Posterior cingulate gyrus (tissue), 11 donors: ENCODE data around the gene PPP2R2C.

Source experiments
- DNase-seq, 10 donors: peaks; one replicate each; pipeline versions ENCODE4 v3.0.0 to v3.0.0-alpha.2; 2020 to 2021; ENCODE audit warnings: mixed read lengths in 3 of 10
- intact Hi-C: fragments of 100-400 bp; cut with DNase I; formaldehyde crosslinking; loops from one replicate; pipeline ENCODE4 v1.15.1; 2023

The PPP2R2C gene

GRCh38 chr4:6414578-6414977, 57.8 kb downstream of the PPP2R2C start:
- peak in 1 of 10 donors; percentile 54 for DNase-seq
- intact Hi-C loops, result no loop called here

GRCh38 chr4:6410664-6411063, 61.8 kb downstream of the PPP2R2C start:
- no peak for DNase-seq
- intact Hi-C loops, result no loop called here

GRCh38 chr4:6410068-6410467, 62.3 kb downstream of the PPP2R2C start:
- DNase-seq, result peak in 2 of 10 donors; percentile 59 to 61
- intact Hi-C loops, result no loop called here

DNA sequence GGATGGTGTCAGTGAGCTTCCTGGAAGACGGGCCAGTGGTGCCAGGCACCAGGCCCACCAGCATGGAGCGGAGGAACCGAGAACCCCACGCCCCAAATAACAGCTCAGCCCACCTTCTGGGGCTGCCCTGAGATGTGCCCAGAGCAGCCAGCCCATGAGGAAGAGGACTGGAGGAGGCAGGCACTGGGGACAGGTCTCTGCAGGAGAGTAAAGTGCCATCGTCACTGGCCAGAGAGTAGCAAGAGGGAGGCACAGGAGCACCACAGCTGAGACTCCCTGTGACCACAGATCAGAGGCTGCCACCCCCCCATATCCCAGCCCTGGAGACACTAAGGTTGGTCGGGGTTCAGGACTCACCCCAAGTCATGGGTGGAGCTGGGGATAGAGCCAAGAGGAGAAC, 63.0 kb downstream of the PPP2R2C start:
- DNase-seq, result peak in 2 of 10 donors; percentile 31 to 73
- intact Hi-C loops, result no loop called here

GRCh38 chr4:6408263-6408662, 64.2 kb downstream of the PPP2R2C start:
- intact Hi-C loops, result no loop called here
- peak in 1 of 10 donors; percentile 13 for DNase-seq

DNA sequence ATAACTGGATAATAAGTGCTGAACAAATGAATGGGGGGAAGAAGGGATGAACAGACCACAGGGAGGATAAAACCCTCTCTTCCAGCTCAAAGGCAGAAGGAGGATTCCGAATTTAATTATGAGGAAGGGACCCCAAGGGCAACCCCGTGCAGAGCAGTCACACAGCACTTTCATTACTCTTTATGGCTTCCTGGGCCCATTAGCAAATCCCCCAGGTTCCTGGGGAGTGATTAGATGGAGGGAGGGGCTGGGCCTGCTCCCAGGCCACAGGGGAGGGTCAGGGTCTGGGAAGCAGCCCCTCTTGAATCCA, 67.1 kb downstream of the PPP2R2C start:
- no peak for DNase-seq
- intact Hi-C loops, result no loop called here

DNA sequence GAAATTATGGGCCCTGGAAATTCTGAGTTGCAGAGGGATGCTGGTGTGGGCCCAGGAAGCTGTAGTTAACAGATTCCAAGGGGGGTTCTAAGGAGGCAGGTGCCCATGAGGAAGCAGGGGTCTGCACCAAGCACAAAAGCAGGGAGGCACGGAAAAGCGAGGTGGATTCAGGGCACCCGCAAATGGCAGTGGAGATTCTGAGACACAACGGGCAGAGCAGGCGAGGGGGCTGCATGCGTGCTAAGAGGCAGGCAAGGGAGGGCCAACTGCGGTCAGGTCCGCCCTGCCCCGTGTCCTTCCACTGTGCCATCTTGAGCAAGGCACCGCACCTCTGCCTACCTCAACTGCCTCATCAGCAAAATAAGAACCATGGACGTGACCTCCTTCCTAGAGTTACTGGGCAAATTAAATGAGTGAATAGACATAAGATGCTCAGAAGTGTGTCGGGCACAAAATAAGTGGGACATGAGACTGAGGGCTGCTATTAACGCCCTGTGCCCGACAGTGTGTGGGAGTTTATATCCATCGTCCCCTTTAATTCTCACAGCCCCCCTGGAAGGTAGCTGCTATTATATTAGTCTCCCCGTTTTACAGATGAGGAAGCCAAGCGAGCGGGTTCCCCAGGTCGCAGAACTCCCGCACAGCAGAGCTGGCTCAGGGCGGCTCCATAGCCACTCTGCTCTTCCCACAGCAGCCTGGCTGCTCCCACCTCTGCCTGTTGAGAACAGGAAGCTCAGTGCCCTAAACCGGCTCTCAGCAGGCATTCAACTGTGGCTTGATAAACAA, 67.6 kb downstream of the PPP2R2C start:
- intact Hi-C loops, result no loop called here
- DNase-seq, result peak in 3 of 10 donors; percentile 22 to 76 (median 54)

DNA sequence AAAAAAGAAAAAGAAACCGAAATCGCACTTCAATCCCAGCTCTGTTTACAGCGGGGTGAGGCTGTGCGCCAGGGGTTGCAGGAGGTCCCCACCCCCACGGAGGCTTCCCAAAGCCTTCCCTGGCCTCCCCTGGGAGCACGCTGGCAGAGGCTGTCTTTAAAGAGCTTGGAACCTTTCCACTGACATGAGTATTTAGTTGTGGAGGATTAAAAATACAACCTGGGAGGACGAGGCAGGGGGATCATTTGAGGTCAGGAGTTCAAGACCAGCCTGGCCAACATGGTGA, 69.1 kb downstream of the PPP2R2C start:
- intact Hi-C loops, result no loop called here
- peak in 1 of 10 donors; percentile 67 for DNase-seq

DNA sequence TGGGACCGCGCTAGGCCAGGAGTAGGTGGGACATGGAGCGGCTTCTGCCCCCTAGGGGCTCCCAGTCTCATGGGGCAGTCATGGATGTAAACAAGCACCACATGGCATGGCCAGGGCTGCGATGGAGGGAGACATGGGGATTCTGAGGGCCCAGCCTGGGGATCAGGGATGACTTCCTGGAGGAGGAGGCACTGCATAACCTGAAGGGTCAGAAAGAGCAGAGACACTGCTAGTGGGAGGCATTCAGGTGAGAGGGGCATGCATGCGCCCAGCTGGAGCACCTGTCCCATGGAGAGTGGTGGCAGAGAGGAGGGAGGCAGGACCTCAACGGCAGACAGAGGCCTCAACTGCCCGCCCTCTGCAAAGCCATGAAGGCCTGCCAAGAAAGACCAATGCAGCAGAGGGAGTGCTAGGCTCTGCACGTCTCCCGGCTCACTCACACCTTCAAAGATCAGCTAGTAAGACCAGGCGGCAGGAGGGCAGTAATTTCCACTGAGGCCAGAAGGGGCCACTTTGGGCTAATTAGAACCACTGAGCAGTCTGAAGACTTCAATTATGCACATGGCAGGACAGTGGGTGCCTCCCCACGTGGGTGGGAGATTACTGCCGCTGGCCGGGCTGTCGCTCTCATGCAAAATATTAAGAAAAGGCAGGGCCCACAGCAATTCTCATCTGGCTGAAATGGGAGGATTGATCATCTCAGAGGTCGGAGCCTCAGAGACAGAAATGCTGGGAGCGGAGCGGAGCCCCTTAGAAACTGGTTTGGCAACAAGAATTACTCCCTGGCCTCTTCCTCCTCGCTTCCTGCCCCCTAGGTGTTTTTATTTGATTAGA, 69.6 kb downstream of the PPP2R2C start:
- intact Hi-C loops, result no loop called here
- peak in 3 of 10 donors; percentile 23 to 79 (median 66) for DNase-seq

DNA sequence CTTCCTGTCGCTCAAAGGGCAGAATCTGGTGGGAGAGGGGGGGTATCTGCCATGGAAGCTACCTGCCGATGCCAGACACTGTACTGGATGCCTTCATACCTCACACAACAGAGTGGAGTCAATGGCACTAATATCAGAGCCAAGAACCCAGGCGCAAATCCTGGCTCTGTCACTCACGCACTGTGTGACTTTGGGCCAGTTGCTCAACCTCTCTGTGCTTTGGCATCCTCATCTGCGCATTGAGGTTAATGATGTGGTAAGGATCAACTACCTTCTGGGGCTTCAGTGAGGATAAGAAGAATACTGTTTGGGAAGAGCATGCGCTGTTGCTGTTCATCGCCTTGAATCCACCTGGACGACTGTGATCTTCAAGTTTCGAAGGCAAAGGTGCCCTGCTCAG, 70.6 kb downstream of the PPP2R2C start:
- DNase-seq, result no peak
- intact Hi-C loops, result no loop called here

- intact Hi-C loops, result no loop called here
Observed at GRCh38 chr4:6396696-6397236, 75.6 kb downstream of the PPP2R2C start.

GRCh38 chr4:6395466-6396228, 76.8 kb downstream of the PPP2R2C start:
- DNase-seq, result peak in 2 of 10 donors; percentile 72 to 88
- intact Hi-C loops, result no loop called here

More at GRCh38 chr4:6396696-6397236, 75.6 kb downstream of the PPP2R2C start:
- peak in 2 of 10 donors; percentile 74 to 84 for DNase-seq

DNA sequence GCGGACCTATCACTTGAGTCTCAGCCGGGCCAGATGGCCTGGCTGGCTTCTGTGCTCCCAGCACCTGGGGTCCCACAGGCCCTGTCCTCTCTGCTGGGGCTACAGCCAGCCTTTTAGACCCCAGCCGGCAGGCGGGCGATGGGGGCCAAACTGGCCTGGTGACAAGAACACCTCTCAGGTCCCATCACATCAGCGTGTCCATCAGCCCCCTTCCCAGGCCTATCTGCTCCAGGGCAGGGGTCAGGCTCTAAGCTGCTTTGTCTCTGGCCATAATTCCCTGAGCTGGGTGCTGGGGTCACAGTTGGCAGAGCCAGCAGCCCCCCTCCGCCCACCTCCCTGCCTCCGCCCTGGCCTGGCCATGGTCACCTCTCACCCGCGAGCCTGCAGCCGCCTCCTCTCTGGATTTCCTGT, 77.7 kb downstream of the PPP2R2C start:
- DNase-seq, result peak in 3 of 10 donors; percentile 28 to 83 (median 71)
- intact Hi-C loops, result loop anchor here (5.0 kb wide), 1 partner anchor 148 kb away; no protein-coding TSS in a partner anchor

DNA sequence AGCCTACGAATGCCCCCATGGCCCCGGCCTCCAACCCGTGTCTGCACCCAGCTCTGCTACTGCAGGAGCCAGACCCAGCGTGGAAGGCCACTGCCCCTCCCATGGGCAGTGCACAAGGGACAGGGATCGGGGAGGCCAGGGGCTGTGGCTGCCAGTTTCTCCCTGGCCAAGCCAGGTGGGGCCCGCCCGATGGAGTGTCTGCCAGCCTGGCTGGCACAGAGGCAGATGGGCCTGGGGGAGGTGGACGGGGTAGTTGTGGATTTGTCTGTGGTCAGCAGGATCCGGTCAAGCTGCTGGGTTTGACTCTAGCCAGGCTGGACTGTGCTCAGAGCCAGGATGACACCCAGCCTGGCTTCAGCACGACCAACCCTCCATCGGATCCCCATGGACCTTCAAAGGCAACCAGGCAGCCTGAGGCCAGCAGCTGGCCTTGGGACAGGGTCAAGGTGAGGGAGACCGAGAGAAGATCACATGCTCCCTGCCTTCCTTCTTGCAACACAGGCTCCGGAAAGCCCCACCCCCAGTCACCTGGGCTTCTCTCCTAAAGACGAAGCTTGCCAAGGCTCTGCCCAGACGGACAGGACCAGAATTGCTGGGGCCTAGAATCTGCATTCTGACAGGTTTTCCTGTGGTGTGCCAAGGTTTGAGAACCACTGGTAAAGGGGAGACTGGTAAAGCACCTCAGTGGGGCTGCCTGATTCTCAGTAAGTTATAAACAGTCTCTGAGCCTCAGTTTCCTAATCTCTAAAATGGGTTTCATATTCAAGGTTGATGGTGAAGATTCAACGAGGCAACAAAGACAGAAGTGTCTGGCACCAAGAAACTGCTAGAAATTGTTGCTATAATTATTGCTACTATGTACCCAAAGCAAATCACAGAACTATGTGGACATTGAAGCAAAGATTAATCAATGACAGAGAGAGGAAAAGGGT, 78.6 kb downstream of the PPP2R2C start:
- DNase-seq, result peak in 3 of 10 donors; percentile 66 to 84 (median 81)

DNA sequence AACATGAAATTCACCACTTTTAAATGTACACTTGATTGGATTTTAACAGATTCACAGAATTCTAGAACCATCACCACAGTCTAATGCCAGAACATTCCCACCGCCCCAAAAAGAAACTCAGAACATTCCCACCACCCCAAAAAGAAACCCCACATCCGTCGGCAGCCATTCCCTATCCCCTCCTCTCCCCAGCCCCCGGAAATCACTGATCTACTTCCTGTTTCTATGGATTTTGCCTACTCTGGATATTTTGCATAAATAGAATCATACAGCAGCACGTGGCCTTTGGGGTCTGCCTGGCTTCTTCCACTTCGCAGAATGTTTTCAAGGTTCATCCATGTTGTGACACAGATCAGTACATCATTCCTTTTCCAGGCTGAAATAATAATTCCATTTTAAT, 79.3 kb downstream of the PPP2R2C start:
- intact Hi-C loops, result loop anchor here (5.0 kb wide), 1 partner anchor 149 kb away; no protein-coding TSS in a partner anchor
- DNase-seq, result peak in 1 of 10 donors; percentile 30

More for the DNA sequence above, 78.6 kb downstream of the PPP2R2C start:
- intact Hi-C loops, result loop anchor here (5.0 kb wide), 1 partner anchor 148 kb away; no protein-coding TSS in a partner anchor

DNA sequence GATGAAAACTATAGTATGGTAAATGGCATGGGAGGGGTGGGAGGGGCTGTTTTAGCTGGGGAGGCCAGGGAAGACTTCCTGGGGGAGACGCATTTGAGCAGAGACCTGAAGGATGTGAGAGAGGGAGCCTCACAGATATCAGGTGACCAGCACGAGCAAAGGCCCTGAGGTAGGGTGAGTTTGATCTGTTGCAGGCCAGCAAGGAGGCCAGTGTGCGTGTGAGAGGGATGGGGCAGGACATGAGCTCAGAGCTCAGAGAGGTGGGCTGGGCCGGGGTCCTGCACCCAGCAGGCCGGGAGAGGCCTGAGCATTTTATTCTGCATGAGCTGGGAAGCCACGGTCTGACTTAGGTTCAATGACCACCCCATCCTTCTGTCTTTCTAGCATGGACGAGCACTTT, 80.0 kb downstream of the PPP2R2C start:
- intact Hi-C loops, result loop anchor here (5.0 kb wide), 1 partner anchor 150 kb away; no protein-coding TSS in a partner anchor
- peak in 3 of 10 donors; percentile 44 to 72 (median 53) for DNase-seq

DNA sequence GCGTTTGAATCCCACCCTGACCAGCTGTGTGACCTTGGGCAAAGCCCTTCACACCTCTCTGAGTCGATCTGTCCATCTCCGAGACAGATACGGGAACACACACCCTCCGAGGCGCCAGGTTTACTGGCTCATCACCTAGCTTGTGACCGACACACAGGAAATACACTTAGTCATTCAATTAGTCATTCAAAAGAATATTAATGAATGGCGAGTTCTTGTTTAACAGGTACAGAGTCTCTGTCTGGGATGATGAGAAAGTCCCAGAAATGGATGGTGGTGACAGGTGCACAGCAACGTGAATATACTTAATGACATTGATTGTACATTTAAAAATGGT, 80.6 kb downstream of the PPP2R2C start:
- DNase-seq, result peak in 1 of 10 donors; percentile 58
- intact Hi-C loops, result loop anchor here (5.0 kb wide), 1 partner anchor 150 kb away; no protein-coding TSS in a partner anchor

- intact Hi-C loops, result loop anchor here (5.0 kb wide), 1 partner anchor 151 kb away; no protein-coding TSS in a partner anchor
Observed at GRCh38 chr4:6391186-6391851, 81.1 kb downstream of the PPP2R2C start.

More at GRCh38 chr4:6391186-6391851, 81.1 kb downstream of the PPP2R2C start:
- peak in 2 of 10 donors; percentile 69 to 75 for DNase-seq
